ENCODE data around the gene PLCL2.

Gene PLCL2

GRCh38 chr3:16929311-16929710 is 44.6 kb downstream of the PLCL2 start:
- Histone ChIP-seq H3K9ac (ENCODE audit: low read length) (no peak overlapping the region), H3K27ac (ENCODE audit: low read depth, low read length) (no peak overlapping the region), H3K27me3 (ENCODE audit: control insufficient read depth in 1 of 2, insufficient read depth in 2 of 2, low read length in 2 of 2) (no peaks in the 10 kb centered on the region), H3K4me3 (ENCODE audit: low read depth in 1 of 2, low read length in 2 of 2) (no peak overlapping the region), H3K4me1 (ENCODE audit: insufficient read depth, low read length) (peaks cover 6% of the 10 kb centered on the region), H3K36me3 (ENCODE audit: insufficient read depth, low read length) (no peaks in the 10 kb centered on the region), H3K9me3 (ENCODE audit: low read length) (no peaks in the 10 kb centered on the region)

GRCh38 chr3:16932877-16933276 is 48.1 kb downstream of the PLCL2 start:
- no peak overlapping the region for H3K4me3 ChIP-seq (ENCODE audit: low read depth in 1 of 2, low read length in 2 of 2)
- H3K27me3 ChIP-seq (ENCODE audit: control insufficient read depth in 1 of 2, insufficient read depth in 2 of 2, low read length in 2 of 2): no peaks in the 10 kb centered on the region
- no peak overlapping the region for H3K27ac ChIP-seq (ENCODE audit: low read depth, low read length)
- no peak overlapping the region for H3K9ac ChIP-seq (ENCODE audit: low read length)
- peaks cover 6% of the 10 kb centered on the region for H3K4me1 ChIP-seq (ENCODE audit: insufficient read depth, low read length)
- H3K36me3 ChIP-seq (ENCODE audit: insufficient read depth, low read length): no peaks in the 10 kb centered on the region
- no peaks in the 10 kb centered on the region for H3K9me3 ChIP-seq (ENCODE audit: low read length)

- H3K9ac ChIP-seq (ENCODE audit: low read length): no peak overlapping the region
- H3K27me3 ChIP-seq (ENCODE audit: control insufficient read depth in 1 of 2, insufficient read depth in 2 of 2, low read length in 2 of 2): no peaks in the 10 kb centered on the region
- H3K27ac ChIP-seq (ENCODE audit: low read depth, low read length): no peak overlapping the region
- H3K4me1 ChIP-seq (ENCODE audit: insufficient read depth, low read length): no peaks in the 10 kb centered on the region
- no peak overlapping the region for H3K4me3 ChIP-seq (ENCODE audit: low read depth in 1 of 2, low read length in 2 of 2)
- H3K36me3 ChIP-seq (ENCODE audit: insufficient read depth, low read length): no peaks in the 10 kb centered on the region
- no peaks in the 10 kb centered on the region for H3K9me3 ChIP-seq (ENCODE audit: low read length)
Observed at GRCh38 chr3:16935781-16936180, 51.0 kb downstream of the PLCL2 start.

- H3K4me3 ChIP-seq (ENCODE audit: low read depth in 1 of 2, low read length in 2 of 2): no peak overlapping the region
- no peak overlapping the region for H3K27ac ChIP-seq (ENCODE audit: low read depth, low read length)
- no peaks in the 10 kb centered on the region for H3K4me1 ChIP-seq (ENCODE audit: insufficient read depth, low read length)
- no peak overlapping the region for H3K9ac ChIP-seq (ENCODE audit: low read length)
- H3K9me3 ChIP-seq (ENCODE audit: low read length): no peaks in the 10 kb centered on the region
- no peaks in the 10 kb centered on the region for H3K27me3 ChIP-seq (ENCODE audit: control insufficient read depth in 1 of 2, insufficient read depth in 2 of 2, low read length in 2 of 2)
- no peaks in the 10 kb centered on the region for H3K36me3 ChIP-seq (ENCODE audit: insufficient read depth, low read length)
Observed at GRCh38 chr3:16936233-16936632, 51.5 kb downstream of the PLCL2 start.

GRCh38 chr3:16936676-16937230 is 52.0 kb downstream of the PLCL2 start:
- Histone ChIP-seq H3K4me1 (ENCODE audit: insufficient read depth, low read length) (no peaks in the 10 kb centered on the region), H3K27ac (ENCODE audit: low read depth, low read length) (no peak overlapping the region), H3K9ac (ENCODE audit: low read length) (no peak overlapping the region), H3K27me3 (ENCODE audit: control insufficient read depth in 1 of 2, insufficient read depth in 2 of 2, low read length in 2 of 2) (no peaks in the 10 kb centered on the region), H3K36me3 (ENCODE audit: insufficient read depth, low read length) (no peaks in the 10 kb centered on the region), H3K9me3 (ENCODE audit: low read length) (no peaks in the 10 kb centered on the region), H3K4me3 (ENCODE audit: low read depth in 1 of 2, low read length in 2 of 2) (no peak overlapping the region)

GRCh38 chr3:16937326-16937845 is 52.6 kb downstream of the PLCL2 start:
- H3K27me3 ChIP-seq (ENCODE audit: control insufficient read depth in 1 of 2, insufficient read depth in 2 of 2, low read length in 2 of 2): no peaks in the 10 kb centered on the region
- no peaks in the 10 kb centered on the region for H3K9me3 ChIP-seq (ENCODE audit: low read length)
- H3K9ac ChIP-seq (ENCODE audit: low read length): no peak overlapping the region
- no peaks in the 10 kb centered on the region for H3K4me1 ChIP-seq (ENCODE audit: insufficient read depth, low read length)
- H3K36me3 ChIP-seq (ENCODE audit: insufficient read depth, low read length): no peaks in the 10 kb centered on the region
- H3K27ac ChIP-seq (ENCODE audit: low read depth, low read length): no peak overlapping the region
- no peak overlapping the region for H3K4me3 ChIP-seq (ENCODE audit: low read depth in 1 of 2, low read length in 2 of 2)

- no peaks in the 10 kb centered on the region for H3K36me3 ChIP-seq (ENCODE audit: insufficient read depth, low read length)
- H3K27me3 ChIP-seq (ENCODE audit: control insufficient read depth in 1 of 2, insufficient read depth in 2 of 2, low read length in 2 of 2): no peaks in the 10 kb centered on the region
- H3K9ac ChIP-seq (ENCODE audit: low read length): no peak overlapping the region
- no peaks in the 10 kb centered on the region for H3K9me3 ChIP-seq (ENCODE audit: low read length)
- H3K4me1 ChIP-seq (ENCODE audit: insufficient read depth, low read length): no peaks in the 10 kb centered on the region
- H3K27ac ChIP-seq (ENCODE audit: low read depth, low read length): no peak overlapping the region
- no peak overlapping the region for H3K4me3 ChIP-seq (ENCODE audit: low read depth in 1 of 2, low read length in 2 of 2)
Observed at GRCh38 chr3:16940769-16941700, 56.3 kb downstream of the PLCL2 start.

- Histone ChIP-seq H3K36me3 (ENCODE audit: insufficient read depth, low read length) (no peaks in the 10 kb centered on the region), H3K9ac (ENCODE audit: low read length) (no peak overlapping the region), H3K4me1 (ENCODE audit: insufficient read depth, low read length) (no peaks in the 10 kb centered on the region), H3K27me3 (ENCODE audit: control insufficient read depth in 1 of 2, insufficient read depth in 2 of 2, low read length in 2 of 2) (no peaks in the 10 kb centered on the region), H3K27ac (ENCODE audit: low read depth, low read length) (no peak overlapping the region), H3K4me3 (ENCODE audit: low read depth in 1 of 2, low read length in 2 of 2) (no peak overlapping the region), H3K9me3 (ENCODE audit: low read length) (no peaks in the 10 kb centered on the region)
Observed at GRCh38 chr3:16942955-16943354, 58.2 kb downstream of the PLCL2 start.

GRCh38 chr3:16943857-16944256 is 59.1 kb downstream of the PLCL2 start:
- H3K9ac ChIP-seq (ENCODE audit: low read length): no peak overlapping the region
- no peak overlapping the region for H3K27ac ChIP-seq (ENCODE audit: low read depth, low read length)
- no peaks in the 10 kb centered on the region for H3K36me3 ChIP-seq (ENCODE audit: insufficient read depth, low read length)
- H3K4me3 ChIP-seq (ENCODE audit: low read depth in 1 of 2, low read length in 2 of 2): no peak overlapping the region
- H3K4me1 ChIP-seq (ENCODE audit: insufficient read depth, low read length): no peaks in the 10 kb centered on the region
- no peaks in the 10 kb centered on the region for H3K27me3 ChIP-seq (ENCODE audit: control insufficient read depth in 1 of 2, insufficient read depth in 2 of 2, low read length in 2 of 2)
- H3K9me3 ChIP-seq (ENCODE audit: low read length): no peaks in the 10 kb centered on the region

GRCh38 chr3:16944356-16944755 is 59.6 kb downstream of the PLCL2 start:
- no peaks in the 10 kb centered on the region for H3K4me1 ChIP-seq (ENCODE audit: insufficient read depth, low read length)
- H3K27ac ChIP-seq (ENCODE audit: low read depth, low read length): no peak overlapping the region
- no peak overlapping the region for H3K9ac ChIP-seq (ENCODE audit: low read length)
- no peaks in the 10 kb centered on the region for H3K9me3 ChIP-seq (ENCODE audit: low read length)
- no peaks in the 10 kb centered on the region for H3K27me3 ChIP-seq (ENCODE audit: control insufficient read depth in 1 of 2, insufficient read depth in 2 of 2, low read length in 2 of 2)
- H3K4me3 ChIP-seq (ENCODE audit: low read depth in 1 of 2, low read length in 2 of 2): no peak overlapping the region
- H3K36me3 ChIP-seq (ENCODE audit: insufficient read depth, low read length): no peaks in the 10 kb centered on the region

GRCh38 chr3:16945330-16945729 is 60.6 kb downstream of the PLCL2 start:
- Histone ChIP-seq H3K36me3 (ENCODE audit: insufficient read depth, low read length) (no peaks in the 10 kb centered on the region), H3K27me3 (ENCODE audit: control insufficient read depth in 1 of 2, insufficient read depth in 2 of 2, low read length in 2 of 2) (no peaks in the 10 kb centered on the region), H3K9me3 (ENCODE audit: low read length) (no peaks in the 10 kb centered on the region), H3K4me1 (ENCODE audit: insufficient read depth, low read length) (no peaks in the 10 kb centered on the region), H3K4me3 (ENCODE audit: low read depth in 1 of 2, low read length in 2 of 2) (no peak overlapping the region), H3K27ac (ENCODE audit: low read depth, low read length) (no peak overlapping the region), H3K9ac (ENCODE audit: low read length) (no peak overlapping the region)

Data from muscle layer of colon (tissue), 2 donors.